K562 (cell line): ENCODE results near the gene LYVE1.

Source experiments
- BMI1 ChIP-seq: fragments of 150-350 bp; IDR thresholded peaks from 2 replicates; pipeline ENCODE4 v1.6.1; 2014; ENCODE audit warnings: low read length
- EP300 ChIP-seq: IDR thresholded peaks from 2 replicates; pipeline ENCODE4 v1.6.1; 2012; ENCODE audit warnings: low read length, improper control_type of control experiment
- GABPA ChIP-seq: fragments of 200-800 bp; sonication (Bioruptor generic); conservative IDR thresholded peaks from 2 replicates; pipeline ENCODE4 v1.6.1; 2016; ENCODE audit warnings: low read depth, missing genetic modification characterization, missing compliant biosample characterization
- KLF16 ChIP-seq: IDR thresholded peaks from 2 replicates; pipeline ENCODE4 v1.6.1; 2016; ENCODE audit warnings: antibody characterized with exemption
- NFE2L1 ChIP-seq: fragments of 450-650 bp; IDR thresholded peaks from 2 replicates; pipeline ENCODE4 v1.6.1; 2016; ENCODE audit warnings: missing genetic modification characterization, low read depth, mild to moderate bottlenecking, missing compliant biosample characterization, moderate library complexity, borderline replicate concordance
- NFIX ChIP-seq: fragments of 250-450 bp; sonication (Bioruptor Pico); IDR thresholded peaks from 2 replicates; pipeline ENCODE4 v1.4.0; 2020; ENCODE audit warnings: low read depth, mild to moderate bottlenecking, moderate library complexity
- YY1 ChIP-seq, 3 experiments: IDR thresholded peaks; 2 replicates each; pipeline ENCODE4 v1.6.1; 2011; ENCODE audit warnings: low read length in 2 of 3, mild to moderate bottlenecking in 2 of 3, moderate library complexity in 2 of 3, borderline replicate concordance in 1 of 3, control low read depth in 1 of 3, low read depth in 1 of 3; ENCODE audit not compliant: insufficient read depth in 3 of 3, insufficient replicate concordance in 2 of 3, control insufficient read depth in 1 of 3, insufficient read length in 1 of 3; ENCODE audit errors: extremely low read depth in 1 of 3
- ZBTB33 ChIP-seq: sonication (generic); formaldehyde crosslinking; IDR thresholded peaks from 2 replicates; pipeline ENCODE4 v1.8.1; 2023; ENCODE audit warnings: mild to moderate bottlenecking, missing genetic modification reagents

GRCh38 chr11:10539339-10539738, 29.1 kb downstream of the LYVE1 start:
- TF ChIP-seq ZBTB33 (CRISPR knock-in tag) (no peak), YY1 (IDR thresholded peaks at IDR 0.05; ENCODE audit: borderline replicate concordance in 1 of 3, control insufficient read depth in 1 of 3, extremely low read depth in 1 of 3, insufficient read depth in 3 of 3, insufficient read length in 1 of 3, insufficient replicate concordance in 2 of 3, low read depth in 1 of 3, low read length in 2 of 3) (no peak), BMI1 (no peak), NFIX (CRISPR knock-in tag) (no peak), EP300 (no peak), GABPA (tag) (no peak), NFE2L1 (tag) (no peak), KLF16 (no peak)
